HG02763 (cell line): Measurements from ENCODE around the gene ZNF652.

Source experiments
- ATAC-seq: cut with Tn5 transposase; IDR thresholded peaks from one replicate; pipeline ENCODE4 v1.9.1; 2021; ENCODE audit warnings: mild to moderate bottlenecking, moderate library complexity; ENCODE audit not compliant: unreplicated experiment

ZNF652 gene

GRCh38 chr17:49360796-49361128 is 1.3 kb downstream of the ZNF652 start:
- ATAC-seq, result no peak

- ATAC-seq, result no peak
These were observed 1.9 kb downstream of the ZNF652 start for GRCh38 chr17:49359990-49360795.

- no peak for ATAC-seq
These were observed 3.3 kb downstream of the ZNF652 start for GRCh38 chr17:49358641-49359247.

GRCh38 chr17:49357516-49357915 is 4.5 kb downstream of the ZNF652 start:
- ATAC-seq, result no peak

GRCh38 chr17:49356320-49356719 is 5.7 kb downstream of the ZNF652 start:
- ATAC-seq, result no peak

GRCh38 chr17:49353607-49354006 is 8.4 kb downstream of the ZNF652 start:
- no peak for ATAC-seq

- ATAC-seq, result no peak
These were observed 9.4 kb downstream of the ZNF652 start for GRCh38 chr17:49352587-49353154.

- no peak for ATAC-seq
These were observed 10.4 kb downstream of the ZNF652 start for GRCh38 chr17:49351572-49352140.

- no peak for ATAC-seq
These were observed 12.5 kb downstream of the ZNF652 start for GRCh38 chr17:49349541-49349940.

- no peak for ATAC-seq
These were observed 17.1 kb downstream of the ZNF652 start for GRCh38 chr17:49344914-49345313.

- ATAC-seq, result no peak
These were observed 18.8 kb downstream of the ZNF652 start for GRCh38 chr17:49343273-49343672.

GRCh38 chr17:49342575-49342936 is 19.5 kb downstream of the ZNF652 start:
- ATAC-seq, result peak; percentile 34

GRCh38 chr17:49341356-49341755 is 20.7 kb downstream of the ZNF652 start:
- ATAC-seq, result no peak

- no peak for ATAC-seq
These were observed 22.7 kb downstream of the ZNF652 start for GRCh38 chr17:49339354-49339753.

- ATAC-seq, result no peak
These were observed 23.2 kb downstream of the ZNF652 start for GRCh38 chr17:49338883-49339282.

- ATAC-seq, result no peak
These were observed 24.2 kb downstream of the ZNF652 start for GRCh38 chr17:49337884-49338283.

GRCh38 chr17:49334744-49335512 is 27.1 kb downstream of the ZNF652 start:
- no peak for ATAC-seq

- ATAC-seq, result no peak
These were observed 28.2 kb downstream of the ZNF652 start for GRCh38 chr17:49333804-49334203.

GRCh38 chr17:49327835-49328784 is 33.9 kb downstream of the ZNF652 start:
- no peak for ATAC-seq

GRCh38 chr17:49325980-49326379 is 36.1 kb downstream of the ZNF652 start:
- no peak for ATAC-seq
